ENCODE data around the gene PAX6.

Gene PAX6

DNA sequence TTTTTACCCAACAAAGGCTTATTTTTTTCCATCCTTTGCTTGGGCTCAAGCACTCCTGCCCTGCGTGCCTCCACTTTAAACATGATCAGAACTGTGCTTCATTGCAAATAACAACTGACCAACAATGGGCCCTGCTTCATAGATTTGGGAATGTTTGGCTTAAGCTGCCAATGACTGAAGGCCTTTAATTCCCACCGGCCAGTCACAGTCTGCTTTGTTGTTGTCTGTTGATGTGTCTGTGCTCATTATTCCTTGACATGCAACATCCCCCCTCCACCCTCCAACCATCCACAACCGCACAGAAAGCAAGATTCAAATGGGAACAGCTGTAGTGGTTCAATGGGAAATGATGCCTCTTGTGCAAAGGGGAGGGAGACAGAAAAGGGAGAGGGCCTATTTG lies 23.0 kb downstream of the PAX6 start:
- Mint-ChIP-seq H3K9me3 (no peaks in the 10 kb centered on the region), H3K4me3 (no peak overlapping the region), H3K4me1 (no peaks in the 10 kb centered on the region), H3K36me3 (no peaks in the 10 kb centered on the region), H3K27ac (no peak overlapping the region), H3K27me3 (peaks cover 10% of the 10 kb centered on the region)
- CTCF ChIA-PET, result no interaction called here
- no peak for DNase-seq

DNA sequence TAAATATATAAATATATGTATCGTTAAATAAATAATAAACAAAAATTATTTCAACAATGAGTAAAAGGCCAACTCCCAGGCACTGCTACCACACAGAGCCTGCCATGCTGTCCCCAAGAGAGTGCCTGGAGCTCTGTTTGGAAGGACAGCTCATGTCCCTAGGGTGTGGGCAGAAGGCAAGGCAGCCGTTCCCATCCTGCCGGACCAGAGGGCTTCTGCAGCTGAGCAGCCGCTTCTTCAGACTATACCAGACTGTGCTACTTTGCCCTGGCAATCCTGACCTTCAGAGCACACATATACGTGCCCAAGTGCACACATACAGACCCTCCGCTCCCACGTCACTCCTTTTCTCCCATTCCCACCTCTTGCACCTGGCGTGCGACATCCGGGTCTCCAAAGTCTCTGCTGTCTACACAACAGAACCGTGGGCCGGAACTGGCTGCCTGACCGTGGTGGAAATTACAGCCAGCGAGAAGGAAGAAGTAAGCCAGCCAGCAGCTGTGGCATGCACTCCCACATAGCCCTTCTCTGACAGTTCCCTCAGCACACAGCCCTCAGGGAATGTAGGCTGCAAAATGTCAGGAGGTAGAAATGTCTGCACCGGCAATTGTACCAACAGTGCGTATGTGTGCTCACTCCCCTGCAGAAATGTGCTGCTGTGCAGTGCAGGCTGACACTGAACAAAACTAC lies 24.0 kb downstream of the PAX6 start:
- DNase-seq, result no peak
- no peaks in the 10 kb centered on the region for H3K36me3 Mint-ChIP-seq
- H3K4me3 Mint-ChIP-seq, result no peak overlapping the region
- no peaks in the 10 kb centered on the region for H3K4me1 Mint-ChIP-seq
- no peak overlapping the region for H3K27ac Mint-ChIP-seq
- H3K9me3 Mint-ChIP-seq, result no peaks in the 10 kb centered on the region
- CTCF ChIA-PET, result interaction anchor here (1.0 kb wide), 1 partner anchor 10 kb away, joined by 3 read pairs; no protein-coding TSS in a partner anchor
- H3K27me3 Mint-ChIP-seq, result peaks cover 10% of the 10 kb centered on the region

DNA sequence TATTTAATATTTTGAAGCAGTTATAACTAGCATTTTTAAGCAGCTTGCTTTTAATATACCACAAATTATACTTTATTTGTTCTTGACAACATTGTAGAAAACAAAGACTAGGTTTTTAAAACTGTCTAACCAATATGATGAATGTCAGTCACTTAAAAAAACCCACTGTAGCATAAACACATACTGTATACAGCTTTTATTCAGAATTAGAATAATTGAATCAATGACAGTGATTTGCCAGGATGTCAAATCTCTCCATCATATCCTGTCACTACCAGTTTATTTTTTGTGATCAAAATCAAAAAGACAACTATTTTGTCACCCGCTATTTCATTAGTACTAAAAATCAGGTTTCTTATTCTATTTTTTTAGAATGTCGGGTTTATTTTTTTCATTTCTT lies 26.5 kb downstream of the PAX6 start:
- CTCF ChIA-PET, result no interaction called here
- DNase-seq, result no peak
- Mint-ChIP-seq H3K4me1 (no peaks in the 10 kb centered on the region), H3K27ac (no peak overlapping the region), H3K4me3 (no peak overlapping the region), H3K27me3 (no peaks in the 10 kb centered on the region), H3K9me3 (no peaks in the 10 kb centered on the region), H3K36me3 (no peaks in the 10 kb centered on the region)

DNA sequence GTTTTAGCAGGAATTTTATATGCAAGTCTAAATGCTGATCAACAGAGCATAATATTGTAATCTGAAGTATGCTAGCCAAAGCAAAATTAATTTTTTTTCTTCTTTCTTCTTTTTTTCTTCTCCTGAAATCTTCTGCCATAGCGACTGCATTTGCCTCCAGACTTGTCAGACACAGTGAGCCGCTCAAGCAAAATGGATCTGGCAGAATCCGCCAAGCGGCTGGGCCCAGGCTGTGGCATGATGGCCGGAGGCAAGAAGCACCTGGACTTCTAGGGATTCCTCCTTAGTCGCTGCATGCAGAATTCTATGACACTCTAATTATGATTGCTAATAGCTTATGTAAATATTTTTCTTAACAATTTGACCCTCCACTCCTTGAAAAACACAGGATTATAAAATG lies 27.9 kb downstream of the PAX6 start:
- no peak overlapping the region for H3K4me3 Mint-ChIP-seq
- H3K27ac Mint-ChIP-seq, result no peak overlapping the region
- no peaks in the 10 kb centered on the region for H3K36me3 Mint-ChIP-seq
- no peaks in the 10 kb centered on the region for H3K4me1 Mint-ChIP-seq
- CTCF ChIA-PET, result no interaction called here
- H3K27me3 Mint-ChIP-seq, result no peaks in the 10 kb centered on the region
- no peak for DNase-seq
- H3K9me3 Mint-ChIP-seq, result no peaks in the 10 kb centered on the region

DNA sequence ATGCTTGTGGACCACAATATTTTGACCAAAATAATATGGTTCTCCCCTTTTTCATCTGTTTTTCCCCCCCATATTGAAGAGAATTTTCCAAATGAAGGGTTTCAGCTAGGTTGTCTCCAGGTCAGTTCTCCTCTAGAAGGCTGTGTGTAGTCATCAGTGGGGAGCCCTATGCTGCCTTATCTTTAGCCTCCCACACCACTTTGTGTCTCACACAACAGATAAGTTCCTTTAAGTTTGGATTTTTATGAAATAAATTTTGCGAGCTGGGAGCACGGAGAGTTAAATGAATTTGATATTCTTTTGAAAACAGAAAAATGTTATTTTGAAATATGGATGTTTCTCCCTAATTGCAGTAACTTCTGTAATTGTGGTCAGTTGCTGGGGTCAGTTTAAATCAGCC lies 28.9 kb downstream of the PAX6 start:
- Mint-ChIP-seq H3K27me3 (no peaks in the 10 kb centered on the region), H3K9me3 (no peaks in the 10 kb centered on the region), H3K36me3 (no peaks in the 10 kb centered on the region), H3K4me3 (no peak overlapping the region), H3K27ac (no peak overlapping the region), H3K4me1 (no peaks in the 10 kb centered on the region)
- DNase-seq, result no peak
- CTCF ChIA-PET, result no interaction called here

DNA sequence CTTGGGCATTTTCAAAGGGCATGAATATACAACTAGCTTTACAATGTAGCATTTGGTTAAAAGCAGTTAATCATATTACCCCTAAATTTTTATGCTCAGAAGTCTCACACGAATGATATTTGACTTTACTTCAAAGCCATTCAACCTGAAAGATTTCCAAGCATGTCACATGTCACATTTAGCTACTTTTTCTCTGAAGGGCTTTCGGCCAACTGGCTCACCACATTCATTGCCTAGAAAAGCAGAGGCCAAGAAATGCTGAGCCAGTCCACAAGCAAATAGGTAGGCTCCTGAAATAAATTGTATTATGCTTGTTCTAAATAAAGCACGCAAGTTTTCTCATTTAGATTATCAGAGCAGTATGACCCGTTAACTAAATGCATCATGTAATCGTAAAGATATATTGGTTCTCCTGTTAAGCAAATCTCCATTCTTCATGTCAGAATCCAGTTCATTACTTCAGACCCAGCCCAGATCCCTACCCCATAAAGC lies 30.6 kb downstream of the PAX6 start:
- CTCF ChIA-PET, result no interaction called here
- H3K36me3 Mint-ChIP-seq, result no peaks in the 10 kb centered on the region
- H3K27me3 Mint-ChIP-seq, result no peaks in the 10 kb centered on the region
- no peak for DNase-seq
- no peaks in the 10 kb centered on the region for H3K4me1 Mint-ChIP-seq
- no peaks in the 10 kb centered on the region for H3K9me3 Mint-ChIP-seq
- no peak overlapping the region for H3K27ac Mint-ChIP-seq
- no peak overlapping the region for H3K4me3 Mint-ChIP-seq

DNA sequence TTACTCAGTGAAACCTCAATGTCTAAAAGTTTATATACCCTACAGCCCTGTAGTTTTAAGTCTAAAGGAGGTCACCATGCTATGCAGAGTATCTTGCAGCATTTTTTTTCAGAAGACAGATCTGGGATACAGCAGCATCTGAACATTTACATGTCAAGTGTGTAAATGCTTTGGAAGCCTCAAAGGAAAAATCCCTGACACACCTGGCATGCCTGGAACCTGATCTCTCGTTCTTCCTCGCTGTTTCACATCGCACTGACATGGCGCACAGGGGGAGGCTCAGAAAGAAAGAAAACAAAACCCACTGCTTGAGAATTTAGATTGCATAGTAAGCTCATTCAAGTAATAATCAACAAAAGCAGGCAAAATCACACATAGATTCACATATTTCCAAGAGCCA lies 31.0 kb downstream of the PAX6 start:
- Mint-ChIP-seq H3K4me1 (no peaks in the 10 kb centered on the region), H3K9me3 (no peaks in the 10 kb centered on the region), H3K27me3 (no peaks in the 10 kb centered on the region), H3K27ac (no peak overlapping the region), H3K4me3 (no peak overlapping the region), H3K36me3 (no peaks in the 10 kb centered on the region)
- CTCF ChIA-PET, result no interaction called here
- no peak for DNase-seq

DNA sequence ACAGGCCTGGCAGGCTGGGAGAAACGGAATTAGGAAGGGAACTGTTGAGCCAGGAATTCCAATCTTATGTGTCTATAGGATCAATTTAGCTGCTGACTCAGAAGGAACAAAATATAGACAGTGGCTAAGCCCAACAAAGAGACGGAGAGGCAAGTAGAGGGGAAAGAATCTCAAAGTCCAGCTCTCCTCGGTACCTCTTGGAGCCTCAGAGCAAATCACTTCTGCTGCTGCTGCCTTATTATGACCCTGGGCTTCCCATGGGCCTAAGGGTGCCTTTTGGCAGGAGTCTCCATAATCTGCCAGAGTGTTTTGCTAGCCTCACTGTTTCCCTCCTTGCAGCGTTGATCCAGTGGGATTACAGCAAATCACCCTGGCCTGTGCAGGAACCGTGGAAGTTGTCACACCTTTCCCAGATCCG lies 31.7 kb downstream of the PAX6 start:
- Mint-ChIP-seq H3K9me3 (no peaks in the 10 kb centered on the region), H3K4me3 (no peak overlapping the region), H3K27ac (no peak overlapping the region), H3K27me3 (no peaks in the 10 kb centered on the region), H3K4me1 (no peaks in the 10 kb centered on the region), H3K36me3 (no peaks in the 10 kb centered on the region)
- CTCF ChIA-PET, result no interaction called here
- DNase-seq, result no peak

DNA sequence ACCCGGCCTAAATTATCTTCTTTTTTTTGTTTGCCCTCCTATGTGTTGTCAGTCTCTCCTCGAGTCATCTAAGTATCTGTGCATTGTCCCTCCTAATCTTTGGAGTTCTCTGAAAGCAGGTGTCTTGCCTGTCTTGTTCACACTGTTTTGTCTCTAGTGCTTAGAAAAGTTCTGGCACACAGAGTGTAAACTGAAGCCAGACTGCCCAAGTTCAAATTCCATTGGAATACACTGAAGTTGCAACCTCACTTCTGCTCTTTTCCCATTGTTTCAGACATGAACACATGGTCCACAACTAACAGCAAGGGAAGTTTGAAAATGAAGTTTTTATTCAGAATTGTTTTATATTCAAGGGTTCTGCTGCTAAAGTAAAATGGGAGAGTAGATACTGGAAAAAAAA lies 38.7 kb downstream of the PAX6 start:
- H3K36me3 Mint-ChIP-seq, result no peaks in the 10 kb centered on the region
- CTCF ChIA-PET, result interaction anchor here (0.6 kb wide), 1 partner anchor 293 kb away, joined by 4 read pairs; no protein-coding TSS in a partner anchor
- H3K27me3 Mint-ChIP-seq, result no peaks in the 10 kb centered on the region
- no peaks in the 10 kb centered on the region for H3K4me1 Mint-ChIP-seq
- H3K9me3 Mint-ChIP-seq, result no peaks in the 10 kb centered on the region
- no peak for DNase-seq
- H3K27ac Mint-ChIP-seq, result no peak overlapping the region
- H3K4me3 Mint-ChIP-seq, result no peak overlapping the region

DNA sequence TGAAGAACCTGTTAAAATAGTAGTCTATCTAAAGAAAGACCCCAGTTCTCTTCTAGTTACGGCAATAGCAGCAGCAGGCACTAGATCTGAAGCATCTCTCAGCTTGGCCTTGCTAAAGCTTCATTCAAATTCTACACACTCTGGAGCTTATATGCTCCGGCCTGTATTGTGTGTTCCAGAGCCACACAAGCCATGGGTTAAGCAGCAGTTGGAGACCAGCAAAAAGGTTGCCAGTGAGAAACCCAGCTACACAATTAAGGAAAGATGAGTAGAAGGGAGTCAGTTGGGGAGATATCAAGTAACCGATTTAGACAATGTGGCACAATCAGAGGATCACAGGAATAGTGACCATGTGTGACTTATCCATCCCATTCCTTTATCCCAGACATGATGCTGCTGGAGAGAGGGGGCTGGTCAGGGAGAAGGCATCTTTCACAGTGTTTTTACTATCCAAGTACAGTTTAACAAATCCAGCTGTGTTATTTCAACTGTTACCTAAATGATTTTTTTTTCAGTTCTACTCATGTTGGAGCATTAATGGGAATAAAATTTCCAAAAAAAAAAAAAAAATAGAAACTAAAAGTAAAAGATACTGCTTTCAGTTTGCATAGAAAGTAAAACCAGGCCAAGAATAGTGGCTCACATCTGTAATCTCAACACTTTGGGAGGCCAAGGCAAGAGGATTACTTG lies 41.0 kb downstream of the PAX6 start:
- DNase-seq, result no peak
- H3K27me3 Mint-ChIP-seq, result no peaks in the 10 kb centered on the region
- CTCF ChIA-PET, result no interaction called here
- H3K27ac Mint-ChIP-seq, result no peak overlapping the region
- no peaks in the 10 kb centered on the region for H3K4me1 Mint-ChIP-seq
- H3K36me3 Mint-ChIP-seq, result no peaks in the 10 kb centered on the region
- H3K4me3 Mint-ChIP-seq, result no peak overlapping the region
- no peaks in the 10 kb centered on the region for H3K9me3 Mint-ChIP-seq

DNA sequence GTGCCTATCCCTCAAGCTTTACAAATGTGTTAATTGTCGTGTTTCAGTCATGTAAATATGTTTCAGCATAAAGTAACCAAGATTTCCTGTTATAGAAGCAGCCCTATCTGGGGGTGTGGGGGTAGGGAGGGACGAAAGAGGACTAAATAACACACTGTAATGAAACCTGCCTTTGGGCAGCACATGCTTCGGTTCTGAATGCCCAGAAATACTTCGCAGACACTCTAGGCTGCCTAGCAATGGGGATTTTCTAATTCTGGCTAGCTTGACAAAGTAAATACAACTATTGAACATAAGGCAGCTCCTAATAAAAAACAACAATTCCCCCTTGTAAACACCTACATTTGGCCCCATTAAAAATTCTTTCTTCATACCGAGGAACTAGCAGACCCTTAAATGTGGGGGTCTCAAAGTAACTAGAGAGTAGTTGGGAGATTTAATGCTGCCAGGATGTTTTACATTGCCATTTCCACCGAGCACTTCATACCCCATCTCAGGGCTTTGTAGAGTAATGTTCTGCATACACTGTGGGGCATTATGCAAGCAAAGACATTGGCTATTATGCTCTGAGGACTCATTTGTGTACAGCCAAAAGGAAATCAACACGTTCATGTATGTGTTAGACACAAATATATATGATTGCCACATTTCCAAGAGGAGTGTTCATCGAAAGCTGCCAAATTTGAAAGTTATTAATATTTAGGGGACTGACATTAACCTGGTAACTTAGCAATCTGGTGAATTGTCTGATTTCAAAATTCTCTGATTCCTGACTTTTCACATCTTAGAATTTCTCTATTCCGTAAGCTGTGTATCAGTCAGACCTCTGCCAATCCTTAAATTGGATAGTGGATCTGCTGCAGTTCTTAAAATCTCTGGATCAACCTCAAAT lies 42.1 kb downstream of the PAX6 start:
- no peak for DNase-seq
- Mint-ChIP-seq H3K4me1 (no peaks in the 10 kb centered on the region), H3K36me3 (no peaks in the 10 kb centered on the region), H3K27ac (no peak overlapping the region), H3K9me3 (no peaks in the 10 kb centered on the region), H3K4me3 (no peak overlapping the region), H3K27me3 (no peaks in the 10 kb centered on the region)
- CTCF ChIA-PET, result no interaction called here

DNA sequence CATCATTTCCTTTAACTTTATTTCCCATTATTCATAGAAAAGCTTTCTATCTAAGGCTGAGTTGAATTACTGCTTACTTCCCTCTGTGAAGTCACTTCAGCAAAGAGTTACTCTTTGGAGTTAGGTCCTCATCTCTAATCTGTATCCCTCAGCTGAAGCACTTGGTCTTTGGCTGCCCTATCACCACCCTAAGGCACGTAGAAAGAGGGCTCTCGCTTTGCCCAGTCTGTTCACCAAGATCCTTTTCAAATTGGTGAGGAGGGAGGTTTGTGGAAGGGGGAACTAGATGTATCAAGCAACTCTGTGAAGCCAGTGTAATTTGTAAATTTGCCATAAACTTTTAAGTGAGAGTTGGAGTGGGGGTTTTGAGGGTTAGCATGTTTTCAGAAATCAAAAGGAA lies 43.4 kb downstream of the PAX6 start:
- no peak for DNase-seq
- no peaks in the 10 kb centered on the region for H3K36me3 Mint-ChIP-seq
- no peaks in the 10 kb centered on the region for H3K4me1 Mint-ChIP-seq
- CTCF ChIA-PET, result no interaction called here
- no peak overlapping the region for H3K27ac Mint-ChIP-seq
- no peaks in the 10 kb centered on the region for H3K9me3 Mint-ChIP-seq
- H3K4me3 Mint-ChIP-seq, result no peak overlapping the region
- H3K27me3 Mint-ChIP-seq, result no peaks in the 10 kb centered on the region

DNA sequence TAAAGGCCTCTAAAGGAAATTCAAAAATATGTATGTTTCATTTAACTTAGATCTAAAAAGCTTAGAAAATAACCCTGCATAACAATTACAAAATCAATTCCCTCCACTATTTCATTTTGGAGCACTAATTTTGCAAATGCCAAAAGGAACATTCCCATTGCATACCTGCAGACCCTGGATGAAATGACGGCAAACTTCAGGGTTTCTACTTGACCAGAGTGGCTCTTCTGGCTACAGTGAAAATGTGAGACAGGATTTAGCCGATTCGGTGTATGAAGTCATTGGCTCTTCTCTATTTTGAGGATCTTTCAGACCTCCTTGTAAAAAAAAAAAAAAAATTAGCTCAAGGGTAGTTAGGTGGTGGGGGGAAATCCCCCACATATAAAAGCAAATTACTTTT lies 44.1 kb downstream of the PAX6 start:
- Mint-ChIP-seq H3K4me3 (no peak overlapping the region), H3K36me3 (no peaks in the 10 kb centered on the region), H3K27me3 (no peaks in the 10 kb centered on the region), H3K27ac (no peak overlapping the region), H3K9me3 (no peaks in the 10 kb centered on the region), H3K4me1 (no peaks in the 10 kb centered on the region)
- CTCF ChIA-PET, result no interaction called here
- DNase-seq, result no peak

DNA sequence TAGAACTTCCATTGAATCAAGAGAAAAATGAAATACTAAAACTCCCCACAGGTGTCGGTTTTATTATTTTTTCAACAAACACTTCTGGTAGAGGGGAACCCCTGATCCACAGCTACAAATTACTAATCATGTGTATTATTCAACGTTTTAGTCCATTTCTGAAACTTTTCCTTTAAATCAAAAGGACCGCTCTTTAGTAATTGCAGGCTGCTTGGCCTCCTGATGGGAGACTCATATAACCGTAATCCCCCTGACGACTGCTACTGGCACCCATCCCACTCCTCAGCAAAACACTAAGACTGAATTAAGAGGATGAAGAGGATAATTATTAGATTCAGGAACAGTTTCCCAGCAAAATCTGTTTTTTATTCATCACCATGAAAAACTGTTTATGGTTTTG lies 46.4 kb downstream of the PAX6 start:
- CTCF ChIA-PET, result no interaction called here
- no peak overlapping the region for H3K4me3 Mint-ChIP-seq
- H3K9me3 Mint-ChIP-seq, result no peaks in the 10 kb centered on the region
- H3K4me1 Mint-ChIP-seq, result no peaks in the 10 kb centered on the region
- DNase-seq, result no peak
- no peaks in the 10 kb centered on the region for H3K27me3 Mint-ChIP-seq
- H3K36me3 Mint-ChIP-seq, result no peaks in the 10 kb centered on the region
- H3K27ac Mint-ChIP-seq, result no peak overlapping the region

DNA sequence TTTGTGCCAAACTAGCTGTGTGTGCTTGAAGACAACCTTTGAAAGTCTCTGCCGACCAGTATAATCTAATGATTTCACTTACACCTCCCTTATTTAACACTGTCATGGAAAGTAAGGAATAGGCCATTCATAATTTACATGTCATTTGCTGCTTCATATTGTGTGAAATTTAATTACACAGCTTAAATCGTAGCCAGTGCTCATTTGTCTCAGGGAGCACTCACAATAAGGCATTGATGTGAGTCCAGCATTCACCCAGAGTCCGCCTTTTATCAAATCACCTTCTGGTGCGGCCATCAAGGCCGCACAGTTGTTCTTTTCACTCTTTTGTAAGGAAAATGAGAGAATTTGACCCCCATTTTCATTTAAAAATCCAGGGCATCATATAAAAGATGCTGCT lies 46.9 kb downstream of the PAX6 start:
- no peak overlapping the region for H3K27ac Mint-ChIP-seq
- H3K27me3 Mint-ChIP-seq, result no peaks in the 10 kb centered on the region
- no peaks in the 10 kb centered on the region for H3K9me3 Mint-ChIP-seq
- H3K36me3 Mint-ChIP-seq, result no peaks in the 10 kb centered on the region
- no peak for DNase-seq
- CTCF ChIA-PET, result no interaction called here
- H3K4me1 Mint-ChIP-seq, result no peaks in the 10 kb centered on the region
- no peak overlapping the region for H3K4me3 Mint-ChIP-seq
